GM23338 (cell line): Measurements from ENCODE around the gene KIRREL3. TPM values are rescaled to one million over a fixed set of nuclear protein-coding genes. Genes with fewer than 3 reads are reported as not detected.
A peak's percentile ranks its signal among the peaks of the same experiment; 100 is the strongest.

Experiments
- ATAC-seq: fragments of 200-7000 bp; cut with Tn5 transposase; 3 replicates; pipeline ENCODE4 v1.9.1; 2020
- DNase-seq: peaks from one replicate; pipeline ENCODE4 v3.0.0-alpha.2; 2015; ENCODE audit warnings: low spot score
- H2AFZ ChIP-seq: fragments of 200-600 bp; sonication (generic); 2 replicates; pipeline ENCODE4 v1.8.0; 2016; ENCODE audit warnings: antibody characterized with exemption, mild to moderate bottlenecking, moderate library complexity
- H3F3A ChIP-seq: fragments of 200-600 bp; sonication (generic); replicated peaks from 2 replicates; pipeline ENCODE4 v1.8.0; 2017; ENCODE audit warnings: antibody characterized with exemption, mixed run types, low read depth
- H3K27ac ChIP-seq: fragments of 200-600 bp; sonication (generic); 2 replicates; pipeline ENCODE4 v1.6.1; 2016; ENCODE audit warnings: low read depth
- H3K27me3 ChIP-seq: fragments of 200-600 bp; sonication (generic); 2 replicates; pipeline ENCODE4 v1.8.0; 2016; ENCODE audit warnings: mild to moderate bottlenecking, mixed run types, moderate library complexity; ENCODE audit not compliant: insufficient read depth
- H3K36me3 ChIP-seq: fragments of 200-600 bp; sonication (generic); 2 replicates; pipeline ENCODE4 v1.8.0; 2016; ENCODE audit warnings: mild to moderate bottlenecking; ENCODE audit not compliant: insufficient read depth
- H3K4me1 ChIP-seq: fragments of 200-600 bp; sonication (generic); 2 replicates; pipeline ENCODE4 v1.8.0; 2016; ENCODE audit warnings: mild to moderate bottlenecking, moderate library complexity; ENCODE audit not compliant: insufficient read depth
- H3K4me2 ChIP-seq: fragments of 200-600 bp; sonication (generic); 2 replicates; pipeline ENCODE4 v1.7.1; 2017; ENCODE audit warnings: mixed run types
- H3K4me3 ChIP-seq: fragments of 200-600 bp; sonication (generic); 2 replicates; pipeline ENCODE4 v1.6.1; 2016; ENCODE audit warnings: mixed run types
- H3K79me2 ChIP-seq: fragments of 200-600 bp; sonication (generic); replicated peaks from 2 replicates; pipeline ENCODE4 v1.8.0; 2017; ENCODE audit warnings: mild to moderate bottlenecking; ENCODE audit not compliant: insufficient read depth
- H3K9me2 ChIP-seq: fragments of 200-600 bp; sonication (generic); 2 replicates; pipeline ENCODE4 v1.8.0; 2017; ENCODE audit not compliant: insufficient read depth
- H4K20me1 ChIP-seq: fragments of 200-600 bp; sonication (generic); replicated peaks from 2 replicates; pipeline ENCODE4 v1.8.0; 2017; ENCODE audit warnings: mild to moderate bottlenecking; ENCODE audit not compliant: insufficient read depth
- H3K27ac Mint-ChIP-seq: 2 replicates; pipeline ENCODE4 v1.8.0; 2020; ENCODE audit warnings: inconsistent platforms, mild to moderate bottlenecking, moderate library complexity, mixed read lengths
- H3K27me3 Mint-ChIP-seq: 3 replicates; pipeline ENCODE4 v1.8.0; 2022; ENCODE audit warnings: low read depth, mild to moderate bottlenecking, moderate library complexity, mixed read lengths, inconsistent platforms; ENCODE audit not compliant: insufficient read depth, poor library complexity
- H3K36me3 Mint-ChIP-seq: 3 replicates; pipeline ENCODE4 v1.8.0; 2021; ENCODE audit warnings: low read depth, mild to moderate bottlenecking, inconsistent platforms, moderate library complexity, mixed read lengths
- H3K4me1 Mint-ChIP-seq: 3 replicates; pipeline ENCODE4 v1.8.0; 2020; ENCODE audit warnings: mild to moderate bottlenecking, inconsistent platforms, mixed read lengths
- H3K4me3 Mint-ChIP-seq: 3 replicates; pipeline ENCODE4 v1.8.0; 2021; ENCODE audit warnings: moderate library complexity, mild to moderate bottlenecking, inconsistent platforms, mixed read lengths
- H3K9me3 Mint-ChIP-seq: 3 replicates; pipeline ENCODE4 v1.8.0; 2020; ENCODE audit warnings: moderate library complexity, mild to moderate bottlenecking, inconsistent platforms, mixed read lengths
- CREB1 ChIP-seq: fragments of 250-450 bp; sonication (Bioruptor Pico); IDR thresholded peaks from 2 replicates; pipeline ENCODE4 v1.5.0; 2020; ENCODE audit warnings: low read depth, mild to moderate bottlenecking, moderate library complexity
- CTCF ChIP-seq, 2 experiments: fragments of 200-600 bp in 1 of 2; sonication (generic) in 1 of 2; conservative IDR thresholded peaks; 2 replicates each; pipeline versions ENCODE4 v1.5.1 to v1.6.1; 2016 to 2017; ENCODE audit warnings: antibody characterized with exemption in 2 of 2, low read depth in 2 of 2, mild to moderate bottlenecking in 2 of 2, moderate library complexity in 1 of 2
- JUNB ChIP-seq: IDR thresholded peaks from one replicate; pipeline ENCODE4 v1.6.1; 2016; ENCODE audit warnings: antibody characterized with exemption; ENCODE audit not compliant: unreplicated experiment
- NANOG ChIP-seq: IDR thresholded peaks from 2 replicates; pipeline ENCODE4 v1.6.1; 2016; ENCODE audit warnings: antibody characterized with exemption, borderline replicate concordance
- POLR2AphosphoS5 ChIP-seq: IDR thresholded peaks from 2 replicates; pipeline ENCODE4 v1.6.1; 2016; ENCODE audit warnings: antibody characterized with exemption, low read depth
- REST ChIP-seq: IDR thresholded peaks from one replicate; pipeline ENCODE4 v1.6.1; 2018; ENCODE audit warnings: antibody characterized with exemption; ENCODE audit not compliant: unreplicated experiment
- STAT1 ChIP-seq: IDR thresholded peaks from one replicate; pipeline ENCODE4 v1.6.1; 2016; ENCODE audit warnings: antibody characterized with exemption; ENCODE audit not compliant: unreplicated experiment
- ZNF114 ChIP-seq: fragments of 250-450 bp; sonication (Bioruptor Pico); IDR thresholded peaks from 2 replicates; pipeline ENCODE4 v1.5.0; 2020; ENCODE audit warnings: mild to moderate bottlenecking, moderate library complexity
- ZNF331 ChIP-seq: fragments of 250-450 bp; sonication (Bioruptor Pico); IDR thresholded peaks from 2 replicates; pipeline ENCODE4 v1.5.0; 2020; ENCODE audit warnings: low read depth, mild to moderate bottlenecking, moderate library complexity
- polyA plus RNA-seq: library from polyadenylated mRNA; unstranded; fragments of >200 nt; fragmentation: Nextera tagmentation; extraction: Ambion mirVana; gene quantifications from 2 replicates; pipeline ENCODE4 v1.2.1, GENCODE V29; 2016
- total RNA-seq: library from RNA; depleted of rRNA; stranded (reverse); fragments of >200 nt; shearing (Covaris generic); gene quantifications from 2 replicates; pipeline ENCODE4 v1.2.3, GENCODE V29; 2014

The KIRREL3 gene
- total and polyA plus RNA-seq, 2 experiments from 2014 or later: 0.13 to 1.5 TPM

- Mint-ChIP-seq H3K27ac (no peak overlapping the region), H3K9me3 (no peaks in the 10 kb centered on the region), H3K4me3 (no peak overlapping the region), H3K27me3 (peaks cover 15% of the 10 kb centered on the region), H3K36me3 (no peaks in the 10 kb centered on the region), H3K4me1 (peaks cover 19% of the 10 kb centered on the region)
- Histone ChIP-seq H3K4me3 (no peak overlapping the region), H3K79me2 (no peaks in the 10 kb centered on the region), H3F3A (no peaks in the 10 kb centered on the region), H2AFZ (no peak overlapping the region), H4K20me1 (no peaks in the 10 kb centered on the region), H3K27me3 (no peaks in the 10 kb centered on the region), H3K36me3 (no peaks in the 10 kb centered on the region), H3K9me2 (no peaks in the 10 kb centered on the region), H3K4me2 (no peak overlapping the region), H3K4me1 (peaks cover 5% of the 10 kb centered on the region), H3K27ac (no peak overlapping the region)
- ATAC-seq: no peak
- no peak for TF ChIP-seq JUNB
- TF ChIP-seq CREB1 (CRISPR knock-in tag): no peak
- TF ChIP-seq CTCF (conservative IDR thresholded peaks at IDR 0.05; ENCODE audit: low read depth in 2 of 2): no peak
- no peak for TF ChIP-seq ZNF114 (CRISPR knock-in tag)
- TF ChIP-seq POLR2AphosphoS5: no peak
- TF ChIP-seq REST: no peak
- no peak for TF ChIP-seq ZNF331 (CRISPR knock-in tag)
- DNase-seq: no peak
Measured at GRCh38 chr11:126575849-126576248, 424.7 kb downstream of the KIRREL3 start.

DNA sequence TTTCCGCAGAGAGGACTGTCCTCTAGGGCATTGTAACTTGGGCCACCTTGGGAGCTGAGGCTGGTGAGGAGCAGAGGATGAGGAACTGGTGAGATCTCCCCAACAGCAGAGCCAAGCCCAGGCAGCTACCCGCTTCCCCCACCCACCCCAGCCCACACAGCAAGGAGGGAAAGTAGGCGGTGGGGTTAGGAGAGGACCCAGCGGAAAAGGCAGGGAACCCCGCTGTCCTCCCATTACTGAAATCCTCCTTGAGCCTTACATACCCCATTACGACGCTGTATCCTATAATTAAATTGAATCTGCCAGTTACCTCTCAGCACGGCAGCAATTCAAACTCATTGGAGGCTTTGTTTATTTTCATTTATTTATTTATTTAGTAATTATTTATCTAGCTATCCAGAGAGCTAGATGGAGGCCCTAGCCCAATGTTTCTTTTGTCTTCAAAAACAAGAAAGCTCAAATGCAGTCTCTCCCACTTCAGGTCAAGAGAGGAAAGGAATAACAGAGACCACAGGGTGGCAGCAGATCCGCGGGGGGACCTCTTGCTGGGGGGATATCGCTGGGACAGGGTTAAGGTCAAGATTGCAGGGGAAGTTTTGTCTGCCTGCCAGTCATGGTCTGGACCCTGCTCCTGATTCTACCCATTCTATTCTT, 427.1 kb downstream of the KIRREL3 start:
- Histone ChIP-seq H3K9me2 (no peaks in the 10 kb centered on the region), H3K27ac (no peak overlapping the region), H3K27me3 (no peaks in the 10 kb centered on the region), H3F3A (no peaks in the 10 kb centered on the region), H4K20me1 (no peaks in the 10 kb centered on the region), H3K4me3 (no peak overlapping the region), H3K4me2 (no peak overlapping the region), H3K4me1 (peaks cover 5% of the 10 kb centered on the region), H3K79me2 (no peaks in the 10 kb centered on the region), H2AFZ (peak overlapping the region; percentile 40; the same call in 1 of the 2 replicates), H3K36me3 (no peaks in the 10 kb centered on the region)
- Mint-ChIP-seq H3K27ac (no peak overlapping the region), H3K27me3 (peaks cover 9% of the 10 kb centered on the region), H3K4me3 (no peak overlapping the region), H3K9me3 (no peaks in the 10 kb centered on the region), H3K4me1 (peaks cover 17% of the 10 kb centered on the region), H3K36me3 (no peaks in the 10 kb centered on the region)
- DNase-seq (peak; percentile 73), ATAC-seq (peak; percentile 91)
- TF ChIP-seq NANOG: no peak
- peak; percentile 66 to 89 for TF ChIP-seq CTCF (conservative IDR thresholded peaks at IDR 0.05; ENCODE audit: low read depth in 2 of 2)
- no peak for TF ChIP-seq CREB1 (CRISPR knock-in tag)
- TF ChIP-seq STAT1: no peak
